IPS-18a (cell line): ENCODE results near the gene SEMA6A.

Experiments used
- H3K27ac ChIP-seq: one replicate; pipeline ENCODE4 v1.5.1; 2013; ENCODE audit warnings: low read length
- H3K27me3 ChIP-seq: one replicate; pipeline ENCODE4 v1.6.1; 2013; ENCODE audit warnings: mild to moderate bottlenecking, low read length; ENCODE audit not compliant: control insufficient read depth, insufficient read depth
- H3K36me3 ChIP-seq: one replicate; pipeline ENCODE4 v1.6.1; 2013; ENCODE audit warnings: low read depth, low read length; ENCODE audit not compliant: control insufficient read depth
- H3K4me1 ChIP-seq: one replicate; pipeline ENCODE4 v1.6.1; 2013; ENCODE audit warnings: low read depth, low read length; ENCODE audit not compliant: control insufficient read depth
- H3K4me3 ChIP-seq: one replicate; pipeline ENCODE4 v1.5.1; 2013; ENCODE audit warnings: low read length
- H3K9ac ChIP-seq: one replicate; pipeline ENCODE4 v1.6.1; 2013; ENCODE audit warnings: mild to moderate bottlenecking, low read length, moderate library complexity
- H3K9me3 ChIP-seq: one replicate; pipeline ENCODE4 v1.6.1; 2013; ENCODE audit warnings: low read depth, low read length; ENCODE audit not compliant: control insufficient read depth

Gene SEMA6A

DNA sequence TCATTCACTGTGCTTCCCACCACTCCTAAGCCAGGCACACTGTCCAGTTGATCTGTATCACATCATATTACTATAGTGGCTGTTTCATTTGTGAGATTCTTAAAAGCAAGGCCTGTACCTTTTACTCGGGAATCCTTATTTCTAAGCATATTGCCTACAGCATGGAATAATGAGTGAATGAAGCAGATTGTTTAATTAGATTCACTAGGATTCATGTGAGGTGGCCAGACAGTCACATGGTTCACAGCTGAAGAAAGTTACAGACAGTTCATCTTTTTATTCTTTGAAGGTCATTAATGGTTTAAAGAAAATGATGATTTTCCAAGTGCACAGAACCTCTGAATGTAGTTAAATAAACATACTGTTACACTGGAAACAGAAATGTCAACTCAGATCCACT lies 24.3 kb upstream of the SEMA6A start:
- Histone ChIP-seq H3K4me1 (no peaks in the 10 kb centered on the region), H3K4me3 (no peak overlapping the region), H3K9me3 (no peaks in the 10 kb centered on the region), H3K9ac (no peak overlapping the region), H3K27ac (no peak overlapping the region), H3K27me3 (no peaks in the 10 kb centered on the region), H3K36me3 (no peaks in the 10 kb centered on the region)

DNA sequence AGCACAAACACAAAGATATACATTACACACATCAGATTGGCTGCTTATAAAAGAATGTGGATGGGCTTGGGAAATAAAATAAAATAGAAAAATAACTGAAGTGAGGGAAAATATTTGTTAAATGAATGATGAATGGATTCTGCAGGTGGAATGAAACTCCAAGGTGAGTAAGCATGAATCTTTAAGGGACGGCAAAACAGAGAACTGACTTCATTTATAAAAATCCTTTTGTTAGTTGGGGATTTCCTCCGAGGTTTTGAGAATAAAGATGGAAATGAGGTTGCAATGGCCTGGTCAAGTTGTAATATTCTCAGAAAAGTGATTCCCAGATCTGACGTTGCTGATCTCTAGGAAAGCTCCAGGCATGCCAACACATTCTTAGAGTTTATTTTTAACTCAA lies 20.9 kb upstream of the SEMA6A start:
- Histone ChIP-seq H3K9me3 (no peaks in the 10 kb centered on the region), H3K4me1 (no peaks in the 10 kb centered on the region), H3K4me3 (no peak overlapping the region), H3K36me3 (no peaks in the 10 kb centered on the region), H3K27ac (no peak overlapping the region), H3K9ac (no peak overlapping the region), H3K27me3 (no peaks in the 10 kb centered on the region)

DNA sequence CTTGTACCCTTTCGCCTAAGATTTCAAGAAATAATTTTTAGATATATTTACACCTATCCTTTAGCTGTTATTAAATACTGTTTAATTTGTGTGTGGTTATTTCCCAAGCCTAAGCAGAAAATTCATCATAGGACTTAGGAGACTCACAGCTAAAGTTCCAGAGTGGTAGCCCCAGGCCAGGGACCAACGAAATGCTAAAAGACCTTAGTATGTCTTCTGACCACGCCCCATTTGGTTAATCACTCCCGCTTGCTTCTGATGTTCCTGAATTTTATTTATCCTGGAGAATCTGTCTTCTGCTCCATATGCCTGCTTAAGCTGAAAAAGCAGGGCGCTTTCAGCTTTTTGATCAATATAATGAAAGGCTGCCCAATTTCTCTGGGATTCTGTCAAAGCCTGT lies 18.7 kb upstream of the SEMA6A start:
- Histone ChIP-seq H3K4me3 (no peak overlapping the region), H3K27ac (no peak overlapping the region), H3K4me1 (no peaks in the 10 kb centered on the region), H3K36me3 (no peaks in the 10 kb centered on the region), H3K27me3 (no peaks in the 10 kb centered on the region), H3K9me3 (no peaks in the 10 kb centered on the region), H3K9ac (no peak overlapping the region)

DNA sequence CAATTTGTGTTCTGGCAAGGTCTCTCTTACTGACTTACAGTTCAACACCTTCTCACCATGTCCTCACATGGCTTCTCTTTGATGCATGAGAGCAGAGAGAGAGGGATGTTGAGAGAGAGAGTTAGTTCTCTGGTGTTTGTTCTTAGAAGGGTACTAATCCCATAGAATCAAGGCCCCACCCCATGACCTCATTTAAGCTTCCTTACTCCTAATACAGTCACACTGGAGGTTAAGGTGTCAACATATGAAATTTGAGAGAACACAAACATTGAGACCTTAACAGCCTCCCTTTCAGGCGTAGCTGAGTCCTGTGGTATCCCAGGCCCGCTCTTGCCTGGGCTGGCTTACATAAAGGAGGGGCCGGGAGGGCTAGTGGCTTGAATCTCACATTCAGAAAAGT lies 10.6 kb upstream of the SEMA6A start:
- Histone ChIP-seq H3K9me3 (no peaks in the 10 kb centered on the region), H3K4me1 (no peaks in the 10 kb centered on the region), H3K27me3 (no peaks in the 10 kb centered on the region), H3K27ac (no peak overlapping the region), H3K4me3 (no peak overlapping the region), H3K36me3 (no peaks in the 10 kb centered on the region), H3K9ac (no peak overlapping the region)

GRCh38 chr5:116583862-116584222 lies 9.2 kb upstream of the SEMA6A start:
- no peaks in the 10 kb centered on the region for H3K27me3 ChIP-seq
- peaks cover 4% of the 10 kb centered on the region for H3K4me1 ChIP-seq
- H3K36me3 ChIP-seq: no peaks in the 10 kb centered on the region
- no peak overlapping the region for H3K27ac ChIP-seq
- H3K9ac ChIP-seq: no peak overlapping the region
- H3K4me3 ChIP-seq: no peak overlapping the region
- H3K9me3 ChIP-seq: no peaks in the 10 kb centered on the region

DNA sequence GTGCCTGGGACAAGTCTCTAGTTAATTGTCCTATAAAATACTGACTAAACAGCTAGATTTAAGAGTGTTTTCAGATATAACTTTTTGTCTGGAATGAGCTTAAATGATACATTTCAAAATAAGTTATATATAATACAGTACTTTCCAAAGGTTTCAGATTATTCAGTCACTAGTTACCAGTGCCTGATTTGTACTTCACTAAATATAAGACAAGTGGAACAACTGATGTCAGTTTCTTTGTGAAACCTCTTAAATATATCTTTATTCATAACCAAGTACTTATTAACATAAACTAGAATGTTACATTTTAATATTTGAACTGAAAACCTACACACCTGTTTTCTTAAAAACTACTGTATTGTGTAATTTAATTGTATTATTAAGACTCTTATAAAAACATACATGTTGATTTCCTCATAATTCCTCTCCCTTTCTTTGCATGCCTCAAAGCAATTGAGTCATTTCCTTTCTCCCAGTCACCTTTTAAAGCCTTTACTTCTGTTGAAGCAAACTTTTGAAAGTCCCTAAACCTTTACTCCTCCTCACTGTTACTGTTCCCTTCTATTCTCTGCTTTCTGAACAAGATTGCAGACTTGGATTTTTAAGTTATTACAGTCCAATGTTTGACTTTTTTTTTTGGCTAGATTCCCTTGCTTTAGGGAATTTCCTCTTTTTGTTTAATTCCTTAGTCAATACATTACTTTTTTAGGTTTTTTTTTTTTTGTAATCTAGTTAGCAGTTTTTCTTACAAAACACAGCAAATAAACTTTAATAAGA lies 8.7 kb upstream of the SEMA6A start:
- H3K9me3 ChIP-seq: no peaks in the 10 kb centered on the region
- H3K36me3 ChIP-seq: no peaks in the 10 kb centered on the region
- no peak overlapping the region for H3K9ac ChIP-seq
- H3K27me3 ChIP-seq: no peaks in the 10 kb centered on the region
- peaks cover 9% of the 10 kb centered on the region for H3K4me1 ChIP-seq
- no peak overlapping the region for H3K27ac ChIP-seq
- no peak overlapping the region for H3K4me3 ChIP-seq

DNA sequence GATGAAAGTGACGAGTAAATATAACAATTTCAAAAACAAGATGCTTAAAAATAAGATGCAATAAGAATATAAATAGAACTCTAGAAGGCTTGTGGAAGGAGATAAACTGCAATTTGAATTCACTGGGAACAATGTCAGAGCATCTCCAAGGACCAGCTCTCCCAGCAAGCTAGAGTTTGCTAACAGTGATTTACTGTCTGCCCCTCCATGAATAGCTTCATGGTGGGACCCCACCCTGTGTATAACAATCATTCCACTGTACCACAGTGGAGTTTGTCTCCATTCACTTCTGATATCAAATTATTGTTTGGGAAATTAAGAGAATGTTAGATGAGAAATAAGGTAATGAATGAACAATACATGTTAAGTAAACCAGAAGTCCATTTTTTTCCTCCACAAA lies 7.3 kb upstream of the SEMA6A start:
- Histone ChIP-seq H3K27me3 (no peaks in the 10 kb centered on the region), H3K36me3 (no peaks in the 10 kb centered on the region), H3K27ac (no peak overlapping the region), H3K4me1 (peaks cover 16% of the 10 kb centered on the region), H3K4me3 (no peak overlapping the region), H3K9ac (no peak overlapping the region), H3K9me3 (no peaks in the 10 kb centered on the region)

- H3K36me3 ChIP-seq: no peaks in the 10 kb centered on the region
- no peak overlapping the region for H3K4me3 ChIP-seq
- no peak overlapping the region for H3K9ac ChIP-seq
- H3K9me3 ChIP-seq: no peaks in the 10 kb centered on the region
- no peaks in the 10 kb centered on the region for H3K27me3 ChIP-seq
- H3K27ac ChIP-seq: no peak overlapping the region
- peaks cover 20% of the 10 kb centered on the region for H3K4me1 ChIP-seq
Measured at GRCh38 chr5:116579144-116579543, 4.5 kb upstream of the SEMA6A start.

DNA sequence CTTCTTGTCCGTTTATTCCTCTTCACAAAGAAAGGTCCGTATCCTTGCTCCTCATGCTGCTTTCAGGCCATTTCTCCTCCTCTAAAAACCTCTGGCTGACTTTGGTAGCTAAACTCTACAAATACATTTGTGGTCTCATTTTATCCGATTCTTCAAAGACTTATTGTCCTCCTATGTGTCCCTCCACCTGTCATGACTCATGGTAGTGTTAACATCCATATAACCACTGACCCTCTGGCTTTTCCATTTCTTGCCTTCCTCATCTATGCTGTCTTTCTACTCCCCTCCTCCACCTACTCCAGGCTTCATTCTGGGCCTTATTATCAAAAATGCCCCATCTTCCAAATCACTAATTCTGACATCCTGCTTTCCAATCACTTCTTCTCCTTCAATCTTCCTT lies 4.1 kb upstream of the SEMA6A start:
- Histone ChIP-seq H3K9me3 (no peaks in the 10 kb centered on the region), H3K27ac (no peak overlapping the region), H3K4me1 (peaks cover 20% of the 10 kb centered on the region), H3K9ac (no peak overlapping the region), H3K36me3 (no peaks in the 10 kb centered on the region), H3K4me3 (no peak overlapping the region), H3K27me3 (no peaks in the 10 kb centered on the region)

DNA sequence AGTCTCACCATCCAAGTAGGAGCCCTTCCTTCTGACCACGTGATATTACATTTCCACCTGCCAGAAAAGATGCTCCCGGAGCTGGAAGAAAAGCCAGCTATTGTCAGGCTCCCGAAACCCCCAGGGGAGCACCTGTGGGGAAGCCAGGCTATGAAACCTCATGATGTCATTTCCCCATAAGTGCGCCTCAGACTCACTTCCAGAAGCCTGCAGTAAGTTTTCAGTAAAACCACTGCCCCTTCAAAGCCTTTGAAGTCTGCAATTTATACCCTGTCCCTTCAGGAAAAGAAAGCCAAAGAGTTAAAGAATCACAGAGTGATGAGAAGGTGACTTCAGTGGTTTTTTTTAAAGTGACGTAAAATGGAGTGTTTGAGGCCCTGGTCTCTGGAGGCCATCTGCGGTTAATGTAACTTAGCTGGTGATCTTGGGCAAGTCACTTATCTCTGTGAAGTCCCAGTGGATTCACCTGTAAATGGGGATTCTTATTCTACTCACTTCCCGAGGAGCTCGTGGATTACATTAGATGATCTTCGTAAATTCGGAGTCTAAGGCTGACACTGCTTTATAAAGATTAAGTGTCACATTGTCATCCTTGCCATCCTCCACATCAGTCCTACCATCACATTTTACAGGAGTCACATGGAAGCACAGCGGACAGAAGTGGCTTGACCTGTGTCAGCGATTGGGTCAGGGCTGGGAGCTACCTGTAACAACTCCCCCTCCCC lies 2.6 kb upstream of the SEMA6A start:
- Histone ChIP-seq H3K27me3 (no peaks in the 10 kb centered on the region), H3K9me3 (no peaks in the 10 kb centered on the region), H3K36me3 (no peaks in the 10 kb centered on the region), H3K4me3 (peak overlapping the region; percentile 80), H3K9ac (no peak overlapping the region), H3K27ac (no peak overlapping the region), H3K4me1 (peaks cover 20% of the 10 kb centered on the region)

- no peaks in the 10 kb centered on the region for H3K9me3 ChIP-seq
- H3K27ac ChIP-seq: peak overlapping the region; percentile 65
- H3K4me3 ChIP-seq: peak overlapping the region; percentile 80
- peaks cover 24% of the 10 kb centered on the region for H3K4me1 ChIP-seq
- no peaks in the 10 kb centered on the region for H3K27me3 ChIP-seq
- H3K36me3 ChIP-seq: no peaks in the 10 kb centered on the region
- peak overlapping the region; percentile 87 for H3K9ac ChIP-seq
Measured at GRCh38 chr5:116576053-116576713, 1.6 kb upstream of the SEMA6A start.
